NCI-H226 (cell line): ENCODE measurements around the gene GRIK5.
"Not testable (repeated sequence)": the region's sequence is repeated elsewhere in the genome, so short reads cannot be mapped to it uniquely, and the experiment has no call there.

Experiments used
- DNase-seq: peaks from one replicate; pipeline ENCODE4 v3.0.0-alpha.2; 2015

Gene GRIK5, protein sequence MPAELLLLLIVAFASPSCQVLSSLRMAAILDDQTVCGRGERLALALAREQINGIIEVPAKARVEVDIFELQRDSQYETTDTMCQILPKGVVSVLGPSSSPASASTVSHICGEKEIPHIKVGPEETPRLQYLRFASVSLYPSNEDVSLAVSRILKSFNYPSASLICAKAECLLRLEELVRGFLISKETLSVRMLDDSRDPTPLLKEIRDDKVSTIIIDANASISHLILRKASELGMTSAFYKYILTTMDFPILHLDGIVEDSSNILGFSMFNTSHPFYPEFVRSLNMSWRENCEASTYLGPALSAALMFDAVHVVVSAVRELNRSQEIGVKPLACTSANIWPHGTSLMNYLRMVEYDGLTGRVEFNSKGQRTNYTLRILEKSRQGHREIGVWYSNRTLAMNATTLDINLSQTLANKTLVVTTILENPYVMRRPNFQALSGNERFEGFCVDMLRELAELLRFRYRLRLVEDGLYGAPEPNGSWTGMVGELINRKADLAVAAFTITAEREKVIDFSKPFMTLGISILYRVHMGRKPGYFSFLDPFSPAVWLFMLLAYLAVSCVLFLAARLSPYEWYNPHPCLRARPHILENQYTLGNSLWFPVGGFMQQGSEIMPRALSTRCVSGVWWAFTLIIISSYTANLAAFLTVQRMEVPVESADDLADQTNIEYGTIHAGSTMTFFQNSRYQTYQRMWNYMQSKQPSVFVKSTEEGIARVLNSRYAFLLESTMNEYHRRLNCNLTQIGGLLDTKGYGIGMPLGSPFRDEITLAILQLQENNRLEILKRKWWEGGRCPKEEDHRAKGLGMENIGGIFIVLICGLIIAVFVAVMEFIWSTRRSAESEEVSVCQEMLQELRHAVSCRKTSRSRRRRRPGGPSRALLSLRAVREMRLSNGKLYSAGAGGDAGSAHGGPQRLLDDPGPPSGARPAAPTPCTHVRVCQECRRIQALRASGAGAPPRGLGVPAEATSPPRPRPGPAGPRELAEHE

DNA sequence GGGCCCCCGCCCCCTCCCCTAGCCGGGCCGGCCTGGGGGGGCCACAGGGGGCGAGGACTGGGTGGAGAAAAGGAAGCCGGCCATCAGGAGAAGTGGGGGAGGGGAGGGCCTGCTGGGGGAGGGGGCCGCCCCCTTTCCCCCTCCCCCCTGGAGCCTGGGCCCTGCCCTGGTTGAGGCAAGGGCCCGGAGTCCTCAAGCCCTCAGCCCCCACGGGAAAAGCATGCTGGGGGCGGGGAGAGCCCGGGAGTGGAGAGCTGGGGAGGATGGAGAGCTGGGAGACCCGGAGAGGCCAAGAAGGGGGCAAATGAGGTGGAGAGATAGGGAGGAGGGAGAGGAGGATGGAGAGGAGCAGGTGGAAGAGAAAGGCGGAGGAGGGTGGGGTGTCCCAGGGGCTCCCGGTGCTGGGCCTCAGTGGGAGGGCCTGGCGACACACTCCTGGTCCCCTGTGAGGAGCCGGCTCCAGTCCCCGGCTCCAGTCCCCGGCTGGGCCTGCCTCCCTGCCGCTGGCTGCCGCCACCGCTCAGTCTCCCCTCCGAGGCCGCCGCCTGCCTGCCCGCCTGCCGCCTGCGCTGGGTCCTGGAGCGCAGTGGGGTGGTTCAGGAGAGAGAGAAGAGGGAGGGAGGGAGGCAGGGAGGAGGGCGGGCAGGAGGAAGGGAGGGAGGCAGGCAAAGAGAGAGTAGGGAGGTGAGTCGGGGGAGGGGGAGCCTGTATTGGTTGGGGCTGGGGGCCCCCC lies at the start of gene GRIK5:
Gene GRIK5, minus strand, starts transcription at position 588 of the 733 bp plus-strand sequence. CDS start 4,436 bp downstream, outside the sequence.
- DNase-seq = no peak

DNA sequence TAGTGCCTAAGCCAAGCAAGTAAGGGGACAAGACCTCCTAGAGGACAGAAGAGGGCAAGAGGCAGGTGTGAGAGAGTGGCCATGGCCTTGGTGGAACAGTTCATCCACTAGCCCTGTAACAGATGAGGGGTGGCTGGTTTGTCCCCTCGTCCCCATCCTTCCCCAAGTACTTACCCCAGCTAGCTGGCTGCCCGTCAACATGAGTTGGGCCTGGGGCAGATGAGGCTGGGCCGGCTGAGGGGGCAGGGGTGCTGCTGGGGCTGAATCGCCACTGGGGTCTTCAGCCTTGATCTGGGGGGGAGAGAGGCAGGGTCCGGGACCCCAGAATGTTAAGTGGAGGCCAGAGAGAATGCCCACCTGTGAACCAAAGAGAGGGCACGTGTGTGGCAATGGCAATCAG lies 47.1 kb upstream of the GRIK5 start:
- no peak for DNase-seq

DNA sequence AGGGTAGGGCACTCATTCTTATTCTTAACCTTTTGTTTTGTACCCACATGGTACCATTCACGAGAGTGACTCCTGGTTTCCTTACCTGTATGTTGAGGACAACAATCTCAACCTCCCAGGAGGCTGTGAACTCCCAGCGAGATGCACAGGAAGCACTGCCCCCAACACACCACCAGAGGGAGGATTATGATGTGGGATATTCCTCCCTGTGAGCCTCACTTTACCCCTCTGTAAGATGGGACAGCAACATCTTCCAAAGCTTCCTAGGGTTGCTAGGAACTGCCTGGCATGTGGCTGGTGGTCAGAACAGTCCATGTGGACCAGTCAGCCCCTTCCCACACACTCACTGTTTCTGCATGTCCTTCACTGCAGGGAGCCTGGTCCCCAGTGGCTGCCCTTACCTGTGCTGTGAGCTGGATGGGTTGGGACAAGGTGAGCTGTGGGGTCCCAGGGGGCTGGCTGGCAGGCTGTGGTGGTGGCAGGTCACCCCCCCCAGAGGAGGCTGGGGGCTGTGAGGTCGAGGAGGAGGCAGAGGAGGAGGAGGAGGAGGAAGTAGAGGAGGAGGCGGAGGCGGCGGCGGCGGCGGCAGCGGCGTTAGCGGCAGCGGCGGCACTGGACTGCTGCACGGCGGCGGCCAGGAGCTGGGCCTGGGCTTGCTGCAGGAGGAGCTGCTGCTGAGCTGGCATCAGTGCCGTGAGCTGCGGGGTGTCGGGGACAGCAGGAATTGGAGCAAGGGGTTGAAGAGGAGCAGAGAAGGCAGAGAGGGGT lies 46.5 kb upstream of the GRIK5 start:
- DNase-seq = no peak

DNA sequence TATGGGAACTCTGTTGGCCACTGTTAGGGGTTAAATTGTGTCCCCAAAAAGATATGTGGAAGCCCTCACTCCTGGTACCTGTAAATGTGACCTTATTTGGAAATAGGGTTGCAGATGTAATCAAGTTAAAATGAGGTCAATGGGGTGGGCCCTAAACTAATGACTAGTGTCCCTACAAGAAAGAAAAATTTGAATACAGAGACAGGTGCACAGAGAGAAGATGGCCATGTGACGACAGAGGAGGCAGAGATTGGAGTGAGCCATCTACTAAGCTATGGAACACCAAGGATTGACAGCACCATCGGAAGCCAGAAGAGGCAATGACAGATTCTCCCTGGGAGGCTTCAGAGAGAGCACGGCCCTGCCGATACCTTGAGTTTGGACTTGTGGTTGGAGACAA lies 45.7 kb upstream of the GRIK5 start:
- DNase-seq = no peak

DNA sequence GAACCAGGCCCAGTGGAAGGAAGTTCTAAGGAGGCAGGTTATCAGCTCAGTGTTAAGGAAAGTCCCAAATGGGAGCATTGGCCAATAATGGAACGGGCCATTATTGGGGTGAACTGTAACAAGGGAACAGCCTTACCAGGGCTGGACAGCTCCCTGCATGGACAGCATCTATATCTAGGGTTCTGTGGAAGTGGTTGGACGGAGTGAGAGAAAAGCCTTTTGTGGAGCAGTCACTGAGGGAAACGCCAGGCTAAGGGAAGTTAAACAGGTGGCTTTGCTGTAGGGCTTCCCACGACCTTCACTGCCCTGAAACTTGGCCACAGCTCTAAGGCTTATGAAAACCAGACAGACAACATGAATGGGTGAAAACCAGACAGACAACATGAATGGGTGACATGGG lies 45.2 kb upstream of the GRIK5 start:
- no peak for DNase-seq

DNA sequence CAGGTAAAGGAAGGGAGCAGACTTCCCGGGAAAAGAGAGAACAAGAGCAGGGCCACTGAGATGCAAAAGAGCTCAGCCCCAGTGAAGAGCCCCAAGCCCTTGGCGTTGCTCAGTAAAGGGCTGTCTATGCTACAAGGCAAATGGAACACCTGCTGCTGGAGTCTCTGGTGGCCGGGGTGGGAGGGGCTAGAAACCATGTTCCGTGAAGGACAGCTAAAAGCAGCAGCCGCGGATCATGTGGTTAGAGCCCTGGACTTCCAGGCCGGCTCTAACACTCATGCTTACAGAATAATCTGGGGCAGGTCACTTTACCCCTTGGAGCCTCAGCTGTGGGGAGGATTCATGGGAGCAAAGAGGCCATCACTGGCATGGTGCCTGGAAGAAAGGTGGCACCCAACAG lies 44.4 kb upstream of the GRIK5 start:
- DNase-seq = no peak

DNA sequence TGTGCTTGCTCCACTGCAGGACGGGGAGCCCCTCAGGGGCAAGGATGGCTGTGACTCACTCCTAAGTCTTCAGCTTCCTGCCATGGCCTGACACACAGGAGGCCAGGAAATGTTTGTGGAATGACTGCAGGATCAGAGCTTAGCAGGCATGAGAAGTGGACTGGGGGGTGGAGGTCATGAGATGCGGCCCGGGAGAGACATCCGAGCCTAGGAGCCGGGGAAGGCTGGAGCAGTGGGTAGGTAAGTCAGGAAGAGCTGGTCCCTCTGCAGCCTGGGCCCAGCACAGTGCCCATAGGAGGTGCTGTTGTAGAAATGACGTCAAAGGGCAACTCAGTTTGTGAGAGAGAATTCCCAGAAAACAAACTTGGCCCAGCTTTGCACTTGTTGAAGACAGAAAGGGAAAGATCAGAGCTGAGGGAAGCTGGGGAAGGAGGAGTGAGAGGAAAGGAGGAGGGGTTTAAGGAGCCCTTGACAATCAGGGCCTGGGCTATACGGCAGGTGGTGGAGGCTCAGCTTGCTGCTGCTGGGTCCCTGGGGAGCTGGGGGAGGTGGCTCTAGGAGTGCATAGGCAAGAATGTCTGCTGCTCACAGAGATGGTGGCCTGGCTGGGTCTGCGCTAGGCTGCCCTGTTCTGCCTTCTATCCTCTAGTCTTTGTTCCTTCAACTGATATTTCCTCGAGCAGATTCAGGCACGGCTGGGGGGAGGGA lies 43.8 kb upstream of the GRIK5 start:
- peak; percentile 100 for DNase-seq

DNA sequence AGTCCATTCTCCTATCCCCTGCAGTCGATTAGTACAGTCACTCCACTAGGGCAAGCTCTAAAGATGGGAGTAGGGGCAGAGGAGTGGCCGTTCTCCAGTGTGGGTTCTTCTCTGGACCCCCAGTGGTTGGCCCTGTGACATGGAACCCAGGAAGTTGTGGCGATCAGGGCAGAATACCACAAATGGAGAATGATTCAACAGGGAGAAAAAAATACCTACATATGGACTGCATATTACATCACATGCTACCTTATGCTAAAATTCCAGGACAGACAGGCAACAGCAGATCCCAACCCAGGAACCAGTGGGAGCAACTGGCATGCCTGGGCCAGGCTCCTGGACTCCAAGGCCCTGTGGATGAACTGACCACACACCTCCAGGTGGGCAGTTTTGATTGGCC lies 41.8 kb upstream of the GRIK5 start:
- DNase-seq = peak; percentile 83

DNA sequence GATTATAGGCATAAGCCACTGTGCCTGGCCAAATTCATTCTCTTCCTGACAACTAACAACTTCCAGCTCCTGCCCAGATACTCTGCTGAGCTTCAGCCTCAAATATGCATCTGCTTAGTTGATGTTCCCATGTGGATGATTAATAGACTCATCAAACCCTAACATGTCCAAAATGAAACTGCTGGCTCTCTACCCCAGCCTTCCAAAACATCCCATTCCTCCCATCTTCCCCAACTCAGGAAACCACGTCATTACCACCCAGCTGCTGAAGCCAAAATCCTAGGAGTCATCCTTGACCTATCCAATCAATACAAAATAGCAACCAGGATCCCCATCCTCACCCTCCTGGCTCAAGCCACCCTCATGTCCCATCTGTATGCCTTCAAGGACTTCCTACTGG lies 41.4 kb upstream of the GRIK5 start:
- peak; percentile 76 for DNase-seq

DNA sequence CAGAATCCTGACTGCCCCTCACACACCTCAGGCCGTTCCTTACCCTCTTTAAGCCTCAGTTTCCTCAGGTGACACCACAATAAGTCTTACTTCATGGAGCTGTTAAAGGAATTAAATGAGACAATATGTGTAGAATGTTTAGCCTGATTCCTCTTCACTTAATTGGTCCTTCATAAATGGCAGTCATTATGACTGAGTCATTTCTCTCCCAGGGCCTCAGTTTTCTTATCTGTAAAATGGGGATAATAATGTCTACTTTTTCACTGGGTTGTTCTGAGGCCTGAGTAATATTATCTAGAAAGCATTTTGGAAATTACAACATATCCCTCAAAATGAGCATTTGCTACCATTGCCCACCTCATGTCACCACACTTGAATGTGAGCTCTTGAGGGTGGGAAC lies 40.7 kb upstream of the GRIK5 start:
- DNase-seq = no peak

DNA sequence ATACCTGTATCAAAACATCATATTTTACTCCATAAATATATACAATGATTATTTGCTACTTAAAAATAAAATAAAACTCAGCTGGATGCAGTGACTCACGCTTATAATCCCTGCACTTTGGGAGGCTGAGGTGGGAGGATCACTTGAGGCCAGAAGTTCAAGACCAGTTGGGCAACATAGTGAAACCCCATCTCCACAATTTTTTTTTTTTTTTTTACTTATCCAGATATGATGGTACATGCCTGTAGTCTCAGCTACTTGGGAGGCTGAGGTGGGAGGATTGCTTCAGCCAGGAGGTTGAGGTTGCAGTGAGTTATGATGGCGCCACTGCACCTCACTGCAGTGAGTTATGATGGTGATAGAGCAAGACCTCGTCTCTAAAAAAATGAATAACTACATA lies 39.9 kb upstream of the GRIK5 start:
- peak; percentile 74 for DNase-seq

DNA sequence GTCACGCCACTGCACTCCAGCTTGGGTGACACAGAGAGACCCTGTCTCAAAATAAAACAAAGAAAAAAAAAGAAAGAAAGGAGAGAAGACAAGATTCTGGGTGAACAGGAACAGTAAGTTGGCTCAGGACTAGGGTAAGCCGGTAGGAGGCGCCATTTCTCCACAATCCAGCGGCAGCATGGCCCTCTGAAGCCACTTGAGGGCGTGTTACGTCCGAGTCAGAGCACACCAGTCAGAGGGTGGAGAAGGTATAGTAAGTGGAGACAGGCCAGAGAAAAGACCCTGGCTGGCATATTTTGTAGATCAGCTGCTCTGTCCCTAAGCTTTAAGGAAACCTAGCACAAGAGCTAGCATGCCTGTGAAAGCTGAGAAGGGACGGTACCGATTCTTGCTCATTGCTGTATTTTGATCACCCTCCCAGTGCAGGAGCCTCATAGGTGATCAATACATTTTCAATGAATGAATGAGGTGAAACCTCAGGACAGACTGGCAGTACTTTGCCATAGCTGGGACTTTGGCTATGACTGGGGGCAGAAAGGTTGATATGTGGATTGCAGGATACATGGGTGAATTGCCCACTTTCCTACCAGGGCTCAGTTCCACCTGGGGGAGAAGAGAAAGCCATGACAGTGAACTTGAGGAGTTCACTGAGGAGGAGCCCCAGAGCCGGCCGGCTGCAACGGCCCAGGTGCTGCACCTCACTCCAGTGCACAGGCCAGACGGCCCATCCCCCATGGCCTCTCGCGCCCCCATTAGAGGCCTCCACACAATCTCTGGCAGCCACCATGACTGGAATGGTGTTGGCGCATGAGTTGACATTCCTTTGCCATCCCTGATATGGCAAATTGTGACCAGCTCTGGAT lies 38.8 kb upstream of the GRIK5 start:
- DNase-seq = peak; percentile 70

DNA sequence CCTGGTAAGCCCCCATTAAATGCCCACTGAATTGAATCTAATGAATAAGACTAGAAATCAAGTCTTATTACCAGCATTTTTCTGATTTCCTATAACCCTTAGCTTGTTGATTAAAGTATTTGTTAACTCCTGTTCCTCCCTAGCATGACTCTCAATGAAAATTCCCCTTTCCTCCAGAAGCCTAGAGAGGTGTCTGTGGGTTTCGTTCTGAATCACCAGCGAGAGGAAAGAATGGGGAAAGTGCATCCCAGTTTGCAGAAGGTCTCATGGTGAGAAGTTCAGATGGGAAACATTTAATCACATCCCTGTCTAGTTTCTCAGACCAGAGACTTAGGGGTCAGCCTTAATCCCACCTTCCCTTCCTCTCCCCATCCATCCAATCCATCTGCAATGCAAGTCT lies 35.4 kb upstream of the GRIK5 start:
- DNase-seq = no peak

DNA sequence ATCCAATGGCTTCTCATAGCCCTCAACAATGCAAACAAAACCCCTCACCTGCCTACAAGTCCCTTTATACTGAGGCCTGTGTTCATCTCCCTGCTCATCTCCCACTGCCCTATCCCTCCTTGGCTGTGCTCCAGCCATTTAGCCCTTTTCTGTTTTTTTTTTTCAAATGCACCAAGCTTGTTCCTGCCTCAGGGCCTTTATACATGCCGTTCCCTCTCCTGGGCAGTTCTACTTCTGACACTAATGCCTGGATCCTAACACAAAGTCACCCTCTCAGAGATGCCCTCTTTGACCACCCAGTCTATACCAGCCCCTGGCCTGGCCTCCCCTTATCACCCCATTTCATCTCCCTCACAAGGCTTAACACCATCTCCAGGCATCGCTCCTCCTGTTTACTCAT lies 32.9 kb upstream of the GRIK5 start:
- no peak for DNase-seq

DNA sequence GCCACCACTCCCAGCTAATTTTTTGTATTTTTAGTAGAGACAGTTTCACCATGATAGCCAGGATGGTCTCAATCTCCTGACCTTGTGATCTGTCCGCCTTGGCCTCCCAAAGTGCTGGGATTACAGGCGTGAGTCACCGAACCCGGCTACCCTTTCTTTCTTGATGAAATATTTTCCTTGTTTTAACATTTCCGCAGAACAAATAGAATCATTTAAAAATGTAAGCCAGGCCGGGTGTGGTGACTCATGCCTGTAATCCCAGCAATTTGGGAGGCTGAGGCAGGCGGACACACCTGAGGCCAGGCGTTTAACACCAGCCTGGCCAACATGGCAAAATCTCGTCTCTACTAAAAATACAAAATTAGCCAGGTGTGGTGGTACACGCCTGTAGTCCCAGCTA lies 30.2 kb upstream of the GRIK5 start:
- not testable (repeated sequence) for DNase-seq

DNA sequence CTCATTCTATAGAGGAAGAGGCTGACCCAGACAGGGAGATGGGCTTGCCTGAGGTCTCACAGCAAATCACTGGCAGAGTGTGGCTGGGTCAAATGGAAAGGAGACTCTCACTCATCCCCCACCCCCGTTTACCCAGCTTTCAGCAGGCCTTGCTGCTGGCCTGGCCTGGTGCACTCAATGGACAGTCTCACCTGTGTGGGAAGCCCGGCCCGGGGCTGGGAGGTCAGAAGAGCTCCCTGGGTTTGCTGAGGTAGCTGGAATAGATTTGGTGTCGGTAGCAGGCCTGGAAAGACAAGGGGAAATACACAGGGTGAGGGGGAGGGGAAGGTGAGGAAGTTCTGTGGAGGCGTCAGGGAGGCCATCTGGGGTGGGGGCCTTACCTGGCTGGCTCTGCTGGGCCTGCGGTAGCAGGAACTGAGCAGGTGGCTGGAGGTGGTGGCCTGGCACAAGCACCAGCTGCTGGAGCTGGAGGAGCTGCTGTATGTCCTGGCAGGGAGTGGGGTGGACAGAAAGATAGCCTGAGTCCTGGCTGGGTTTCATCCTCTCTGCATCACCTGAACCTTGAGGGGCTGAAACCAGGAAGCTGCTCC lies 29.4 kb upstream of the GRIK5 start:
- DNase-seq = no peak

DNA sequence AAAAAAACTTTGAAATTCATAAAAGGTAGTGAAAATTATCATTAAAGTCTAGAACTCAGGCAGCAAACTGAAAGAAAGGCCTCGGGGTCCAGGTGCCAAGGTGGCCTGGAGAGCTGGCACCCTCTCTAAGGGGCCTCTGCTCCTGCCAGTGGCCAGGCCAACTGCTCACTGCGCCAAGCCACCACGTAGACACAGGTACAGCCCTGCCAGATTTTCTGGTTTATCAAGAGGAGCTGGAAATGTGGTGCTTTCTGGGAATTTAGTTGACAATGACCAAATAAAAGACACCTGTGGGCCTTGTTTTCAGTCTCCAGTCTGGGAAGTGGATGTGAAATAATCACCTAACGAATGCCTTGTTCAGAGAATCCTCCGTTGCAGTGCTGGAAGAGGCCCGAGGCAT lies 28.8 kb upstream of the GRIK5 start:
- no peak for DNase-seq

DNA sequence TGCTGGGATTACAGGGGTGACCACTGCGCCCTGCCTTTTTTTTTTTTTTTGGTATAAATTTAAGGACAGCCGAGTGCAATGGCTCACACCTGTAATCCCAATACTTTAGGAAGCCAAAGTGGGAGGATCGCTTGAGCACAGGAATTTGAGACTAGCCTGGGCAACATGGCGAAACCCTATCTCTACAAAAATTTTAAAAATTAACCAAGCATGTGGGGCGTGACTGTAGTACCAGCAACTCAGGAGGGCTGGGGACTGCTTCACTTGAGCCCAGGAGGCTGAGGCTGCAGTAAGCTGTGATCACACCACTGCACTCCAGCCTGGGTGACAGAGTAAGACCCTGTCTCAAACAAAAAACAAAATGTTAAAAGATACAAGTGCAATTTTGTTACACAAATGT lies 27.5 kb upstream of the GRIK5 start:
- no peak for DNase-seq

DNA sequence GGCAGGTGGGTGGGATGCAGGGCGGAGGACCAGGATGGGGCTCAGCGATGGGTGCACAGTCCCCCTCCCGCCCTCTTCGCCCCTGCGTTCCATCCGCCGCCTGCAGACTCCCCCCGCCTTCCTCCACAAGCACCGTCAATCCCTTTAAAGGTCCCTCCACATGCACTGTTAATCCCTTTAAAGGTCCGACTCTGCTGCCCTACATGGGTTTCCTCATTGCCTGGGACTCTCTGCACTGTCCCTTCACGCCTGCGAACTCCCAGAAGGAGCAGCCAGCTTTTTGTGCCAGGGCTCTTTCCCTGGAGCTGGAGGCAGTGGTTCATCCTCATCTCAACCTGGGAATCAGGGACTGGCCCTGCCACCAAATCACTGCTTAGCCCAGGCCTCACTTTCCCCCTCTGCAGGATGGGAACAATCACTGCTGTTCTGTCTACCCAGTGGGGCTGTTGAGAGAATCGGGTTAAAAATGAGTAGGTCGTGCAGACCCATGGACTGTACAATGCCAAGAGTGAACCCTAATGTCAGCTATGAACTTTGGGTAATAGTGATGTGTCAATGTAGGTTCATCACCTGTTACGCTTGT lies 26.3 kb upstream of the GRIK5 start:
- no peak for DNase-seq

DNA sequence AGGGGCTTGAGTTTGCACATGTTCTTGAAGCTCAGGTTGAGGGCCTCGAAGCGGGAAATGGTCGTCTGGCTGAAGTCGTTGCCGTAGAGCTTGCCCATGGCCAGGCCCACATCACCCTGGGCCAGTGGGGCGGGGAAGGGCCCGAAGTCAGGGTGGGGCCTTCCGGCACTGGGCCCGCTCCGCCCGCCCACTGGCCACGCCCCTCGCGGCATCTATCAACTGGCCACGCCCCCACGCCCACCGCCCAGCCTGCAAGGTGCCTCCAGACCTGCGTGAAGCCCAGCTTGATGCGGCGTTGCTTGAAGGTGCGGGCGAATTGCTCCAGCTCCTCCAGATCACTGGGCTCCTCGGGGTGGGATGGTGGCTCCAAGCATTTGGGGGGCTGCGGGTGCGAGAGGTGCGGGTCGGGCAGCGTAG lies 25.8 kb upstream of the GRIK5 start:
- no peak for DNase-seq
